Measurements from ENCODE around the gene TIGD7.

Gene TIGD7, protein sequence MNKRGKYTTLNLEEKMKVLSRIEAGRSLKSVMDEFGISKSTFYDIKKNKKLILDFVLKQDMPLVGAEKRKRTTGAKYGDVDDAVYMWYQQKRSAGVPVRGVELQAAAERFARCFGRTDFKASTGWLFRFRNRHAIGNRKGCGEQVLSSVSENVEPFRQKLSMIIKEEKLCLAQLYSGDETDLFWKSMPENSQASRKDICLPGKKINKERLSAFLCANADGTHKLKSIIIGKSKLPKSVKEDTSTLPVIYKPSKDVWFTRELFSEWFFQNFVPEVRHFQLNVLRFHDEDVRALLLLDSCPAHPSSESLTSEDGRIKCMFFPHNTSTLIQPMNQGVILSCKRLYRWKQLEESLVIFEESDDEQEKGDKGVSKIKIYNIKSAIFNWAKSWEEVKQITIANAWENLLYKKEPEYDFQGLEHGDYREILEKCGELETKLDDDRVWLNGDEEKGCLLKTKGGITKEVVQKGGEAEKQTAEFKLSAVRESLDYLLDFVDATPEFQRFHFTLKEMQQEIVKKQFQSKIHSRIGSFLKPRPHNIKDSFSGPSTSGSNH

DNA sequence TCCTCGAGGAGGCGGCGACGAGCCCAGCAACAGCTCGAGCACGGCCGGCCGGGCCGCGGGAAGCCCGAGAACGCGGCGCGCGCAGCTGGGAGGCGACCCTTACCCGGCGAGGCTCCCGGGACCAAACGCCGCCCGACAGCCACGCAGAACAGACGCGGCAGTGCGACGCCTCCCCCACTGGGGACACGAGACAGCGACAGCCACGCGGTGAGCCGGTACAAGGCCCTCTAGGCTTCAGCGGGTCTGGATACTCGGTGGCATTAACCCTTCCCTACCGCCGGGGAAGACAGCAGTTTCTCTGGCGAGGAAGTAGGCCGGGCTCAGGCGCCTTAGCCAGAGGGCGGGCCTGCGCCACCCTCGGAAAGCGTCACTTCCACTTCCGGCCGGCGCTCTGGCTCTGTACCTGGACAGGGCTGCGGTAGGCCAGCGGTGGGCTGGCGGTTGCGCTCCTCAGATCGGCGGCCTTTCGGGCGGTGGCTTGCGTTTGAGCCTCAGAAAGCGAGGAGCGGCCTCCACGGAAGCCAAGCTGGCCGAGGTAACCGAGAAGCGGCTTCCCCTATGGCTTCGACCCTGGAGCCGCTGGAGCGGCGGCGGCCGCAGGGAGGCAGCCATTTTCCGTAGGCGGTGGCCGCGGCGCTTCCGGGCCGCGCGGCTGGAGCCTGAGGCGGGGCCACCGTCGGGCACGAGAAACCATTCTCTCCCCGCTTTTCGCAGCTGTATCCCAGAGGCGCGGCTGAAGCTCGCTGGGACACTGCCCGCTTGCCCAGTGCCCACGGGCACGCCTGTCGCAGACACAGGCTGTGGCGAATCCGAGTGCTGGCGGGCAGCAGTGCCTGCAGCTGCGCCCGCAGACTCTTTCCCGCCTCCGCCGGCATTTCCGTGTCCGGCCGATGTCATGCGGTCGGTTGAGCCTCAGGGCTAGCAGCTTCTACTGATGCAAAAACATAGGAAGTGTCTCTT, at the start of gene TIGD7, which contains the start of gene ZNF75A:
TIGD7 (minus strand) TSS at position 322 of the 960 bp plus-strand sequence. CDS start 4,816 bp downstream, outside the sequence.
ZNF75A (plus strand) TSS at position 389 of the 960 bp plus-strand sequence. CDS start 2,932 bp downstream, outside the sequence.
- in situ Hi-C loops (cut with HindIII; ENCODE audit: low sequenced_read_pairs) = no loop called here

DNA sequence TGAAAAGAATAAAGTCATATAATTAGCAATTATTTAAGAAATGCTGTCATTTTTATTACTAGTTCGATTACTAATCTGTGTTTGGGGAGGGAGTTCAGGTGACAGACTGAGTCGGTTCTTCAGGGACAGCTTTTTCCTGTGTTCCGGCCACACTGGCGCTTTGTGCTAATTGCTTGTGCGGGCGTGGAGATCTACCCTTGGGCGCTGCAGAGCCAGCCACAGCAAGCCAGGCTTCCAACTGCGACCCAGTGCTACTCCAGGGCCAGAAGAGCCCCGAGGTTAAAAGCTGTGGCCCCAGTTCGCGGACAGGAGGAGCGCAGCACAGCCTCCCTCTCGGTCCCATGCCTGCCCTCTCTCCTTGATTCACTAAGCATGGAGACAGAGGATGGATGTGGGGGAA, 43.9 kb upstream of the TIGD7 start:
- in situ Hi-C loops (cut with HindIII; ENCODE audit: low sequenced_read_pairs) = no loop called here

DNA sequence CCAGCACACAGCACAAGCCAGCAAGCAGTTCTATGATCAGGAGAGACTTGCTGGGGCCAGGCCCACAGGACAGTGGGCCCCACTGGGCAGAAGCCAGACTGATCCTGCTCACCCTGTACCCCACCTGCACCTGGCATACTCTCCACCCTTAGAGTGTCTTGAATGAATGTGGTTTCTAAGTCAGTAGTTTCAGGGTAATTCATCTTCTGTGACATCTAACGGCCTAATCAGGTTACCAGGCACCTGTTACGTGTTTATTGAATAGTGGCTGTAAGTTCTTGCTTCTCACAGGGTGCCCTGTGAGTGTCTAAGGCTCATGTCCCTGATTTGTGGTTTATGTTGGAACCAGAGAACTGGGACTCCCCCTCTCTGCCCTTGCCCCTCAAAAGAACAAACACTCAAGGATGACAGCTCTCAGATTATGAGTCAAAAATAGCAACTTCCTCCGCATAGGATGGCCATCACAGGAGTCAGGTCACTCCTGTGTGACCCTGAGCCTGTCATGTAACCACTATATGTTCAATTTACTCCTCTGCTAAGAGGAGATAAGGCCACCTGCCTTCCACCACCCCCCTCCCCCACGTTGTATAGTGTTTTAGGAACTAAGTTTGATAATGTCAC, 43.4 kb upstream of the TIGD7 start:
- in situ Hi-C loops (cut with HindIII; ENCODE audit: low sequenced_read_pairs) = no loop called here

DNA sequence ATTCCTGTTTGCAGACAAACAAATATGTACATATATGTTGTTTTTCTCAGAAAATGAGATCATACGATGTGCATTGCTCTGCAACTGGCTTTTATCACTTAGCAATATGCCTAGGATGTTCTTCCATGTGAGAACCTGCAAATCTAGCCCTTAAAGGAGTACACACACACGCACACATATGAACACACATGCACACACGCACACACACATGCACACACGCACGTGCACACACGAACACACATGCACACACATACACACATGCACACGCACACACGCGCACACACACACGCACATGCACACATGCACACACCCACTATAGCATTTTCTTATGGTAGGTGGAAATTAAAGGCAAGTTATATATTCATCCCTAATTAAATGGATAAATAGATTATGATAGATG, 42.4 kb upstream of the TIGD7 start:
- in situ Hi-C loops (cut with HindIII; ENCODE audit: low sequenced_read_pairs) = no loop called here

DNA sequence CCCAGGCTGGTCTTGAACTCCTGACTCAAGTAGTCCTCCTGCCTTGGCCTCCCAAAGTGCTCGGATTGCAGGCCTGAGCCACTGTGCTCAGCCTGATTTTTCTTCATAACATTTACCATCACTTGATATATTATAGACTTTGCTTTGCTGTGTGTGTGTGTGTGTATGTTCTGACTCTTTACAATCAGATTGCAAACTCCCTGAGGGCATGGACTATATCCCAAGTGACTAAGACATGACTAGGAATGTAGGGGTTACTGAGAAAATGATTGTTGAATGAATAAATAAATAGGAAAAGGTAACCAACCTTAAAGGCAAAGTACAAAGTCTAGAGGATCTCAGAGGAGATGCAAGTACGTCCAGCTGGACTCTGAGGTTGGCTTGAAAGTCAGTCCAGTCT, 40.8 kb upstream of the TIGD7 start:
- in situ Hi-C loops (cut with HindIII; ENCODE audit: low sequenced_read_pairs) = no loop called here

DNA sequence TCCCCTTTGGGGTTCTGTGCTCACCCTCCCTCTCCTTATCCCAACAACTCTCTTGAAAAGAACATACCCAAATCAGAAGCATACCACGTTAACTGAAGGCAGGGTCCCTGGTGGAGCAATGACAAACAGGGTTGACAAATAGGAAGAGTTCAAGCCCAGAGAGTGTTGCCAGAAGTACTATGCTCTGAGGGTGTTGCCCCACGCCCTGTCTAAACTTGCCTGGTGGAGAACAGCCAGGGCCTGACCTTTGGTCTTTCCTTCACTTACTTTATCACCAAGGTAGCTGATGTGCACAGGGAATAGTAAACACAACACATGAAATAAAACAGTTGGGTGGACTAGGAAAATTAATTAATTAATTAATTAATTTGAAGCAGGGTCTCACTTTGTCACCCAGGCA, 23.4 kb upstream of the TIGD7 start:
- in situ Hi-C loops (cut with HindIII; ENCODE audit: low sequenced_read_pairs) = no loop called here

DNA sequence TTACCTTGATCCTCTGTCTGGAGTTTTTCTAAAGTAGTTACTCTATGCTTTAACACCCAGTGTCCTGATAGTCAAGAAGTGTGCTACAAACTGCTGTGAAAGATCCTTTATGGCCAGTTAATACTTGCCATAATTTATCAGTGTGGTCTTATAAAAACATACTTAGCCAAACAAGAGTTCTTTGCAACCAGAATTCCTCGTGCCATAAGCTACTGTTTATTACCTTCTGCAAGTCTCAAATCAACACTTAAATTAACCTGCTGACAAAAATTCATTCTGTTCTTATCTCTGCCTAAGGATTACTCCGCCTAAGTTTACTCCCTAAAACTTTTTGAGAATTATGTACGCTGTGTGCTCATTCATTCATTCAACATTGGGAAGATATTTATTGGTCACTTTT, 22.9 kb upstream of the TIGD7 start:
- in situ Hi-C loops (cut with HindIII; ENCODE audit: low sequenced_read_pairs) = no loop called here

DNA sequence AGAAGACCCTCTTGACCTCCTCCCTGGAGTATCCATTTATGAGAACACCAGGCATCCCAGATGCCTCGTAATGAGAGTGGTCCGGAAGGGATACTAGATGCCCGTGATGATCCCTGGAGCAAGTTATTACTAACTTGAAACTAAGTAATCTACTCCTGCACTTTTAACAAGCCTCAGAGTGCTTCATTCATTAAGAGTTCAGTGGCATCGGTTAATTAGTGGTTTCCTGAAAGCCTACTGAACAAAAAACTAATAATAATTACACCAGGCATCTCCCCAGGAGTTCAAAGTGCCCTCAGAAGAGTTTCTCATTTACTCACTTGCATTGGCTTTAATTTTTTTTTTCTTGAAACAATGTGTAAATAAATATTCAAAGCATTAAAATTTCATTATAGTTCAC, 22.3 kb upstream of the TIGD7 start:
- in situ Hi-C loops (cut with HindIII; ENCODE audit: low sequenced_read_pairs) = no loop called here

DNA sequence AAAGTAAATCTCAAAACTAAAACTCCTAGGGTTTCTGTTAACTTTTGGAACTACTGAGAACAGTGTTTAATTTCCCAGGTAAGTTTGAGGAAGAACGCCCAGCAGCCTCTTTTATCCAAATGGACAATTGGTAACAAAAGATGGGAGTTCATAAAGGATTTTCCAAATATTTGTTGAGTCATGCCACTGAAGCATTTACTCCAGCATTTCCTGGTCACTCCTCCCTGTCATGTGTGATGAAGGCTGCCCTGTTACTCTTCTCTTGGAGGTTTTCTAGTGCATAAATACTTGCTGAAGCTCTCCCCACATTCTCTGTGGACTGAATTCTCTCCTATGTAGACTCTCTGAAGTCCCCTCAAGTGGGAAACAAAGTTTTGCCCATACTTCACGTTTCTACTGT, 16.6 kb upstream of the TIGD7 start:
- in situ Hi-C loops (cut with HindIII; ENCODE audit: low sequenced_read_pairs) = no loop called here

DNA sequence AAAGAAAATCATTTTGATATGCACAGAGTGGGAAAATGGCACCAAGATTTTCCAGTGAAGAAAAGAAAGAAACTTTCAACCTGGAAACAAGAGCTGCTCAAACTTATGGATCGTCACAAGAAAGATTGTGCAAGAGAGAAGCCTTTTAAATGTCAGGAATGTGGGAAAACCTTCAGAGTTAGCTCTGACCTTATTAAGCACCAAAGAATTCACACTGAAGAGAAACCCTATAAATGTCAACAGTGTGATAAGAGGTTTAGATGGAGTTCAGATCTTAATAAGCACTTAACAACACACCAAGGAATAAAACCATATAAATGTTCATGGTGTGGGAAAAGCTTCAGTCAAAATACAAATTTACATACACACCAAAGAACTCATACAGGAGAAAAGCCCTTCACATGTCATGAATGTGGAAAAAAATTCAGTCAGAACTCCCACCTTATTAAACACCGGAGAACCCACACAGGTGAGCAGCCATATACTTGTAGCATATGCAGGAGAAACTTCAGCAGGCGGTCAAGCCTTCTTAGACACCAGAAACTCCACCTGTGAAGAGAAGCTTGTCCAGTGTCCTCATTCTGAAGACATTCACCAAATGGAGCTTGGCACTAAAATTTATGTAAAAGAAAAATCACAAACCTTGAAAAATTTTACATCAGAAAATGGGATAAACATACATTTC, 12.2 kb upstream of the TIGD7 start:
- in situ Hi-C loops (cut with HindIII; ENCODE audit: low sequenced_read_pairs) = no loop called here

DNA sequence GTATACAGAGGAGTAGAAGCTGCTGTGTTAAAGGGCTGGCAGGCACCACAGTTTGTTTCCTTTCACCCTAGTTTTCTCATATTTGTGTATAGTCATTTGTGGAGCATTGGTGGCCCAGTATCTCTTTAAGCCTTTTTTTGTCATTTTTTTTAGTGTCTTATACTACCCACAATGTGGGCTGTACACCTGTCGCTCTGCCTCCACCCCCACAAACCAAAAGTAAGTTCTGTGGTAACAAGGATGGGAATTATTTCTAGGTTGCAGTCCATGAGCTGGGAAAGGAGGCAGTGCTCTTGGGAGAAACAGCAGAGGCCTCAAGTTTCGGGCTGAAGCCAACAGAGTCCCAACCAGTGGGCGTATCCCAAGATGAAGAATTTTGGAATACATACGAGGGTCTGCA, 6.3 kb upstream of the TIGD7 start:
- in situ Hi-C loops (cut with HindIII; ENCODE audit: low sequenced_read_pairs) = no loop called here

DNA sequence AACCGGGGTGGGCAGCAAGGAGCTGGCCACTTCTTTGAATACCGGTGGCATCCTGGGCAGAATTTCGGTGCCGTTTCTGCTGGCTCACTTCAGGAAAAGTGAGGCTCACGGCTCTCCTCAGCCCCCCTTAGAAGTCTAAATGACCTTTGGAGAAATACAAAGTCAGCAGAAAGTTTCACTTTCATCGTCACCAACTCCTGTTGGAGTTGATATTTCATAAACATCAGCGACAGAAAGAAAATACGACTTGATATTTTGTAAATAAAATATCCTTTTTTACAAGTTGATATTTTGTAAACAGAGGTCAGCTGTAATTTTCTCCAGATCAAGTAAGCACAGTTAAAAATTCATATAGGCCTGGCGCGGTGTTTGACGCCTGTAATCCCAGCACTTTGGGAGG, 848 bp upstream of the TIGD7 start:
- in situ Hi-C loops (cut with HindIII; ENCODE audit: low sequenced_read_pairs) = no loop called here

DNA sequence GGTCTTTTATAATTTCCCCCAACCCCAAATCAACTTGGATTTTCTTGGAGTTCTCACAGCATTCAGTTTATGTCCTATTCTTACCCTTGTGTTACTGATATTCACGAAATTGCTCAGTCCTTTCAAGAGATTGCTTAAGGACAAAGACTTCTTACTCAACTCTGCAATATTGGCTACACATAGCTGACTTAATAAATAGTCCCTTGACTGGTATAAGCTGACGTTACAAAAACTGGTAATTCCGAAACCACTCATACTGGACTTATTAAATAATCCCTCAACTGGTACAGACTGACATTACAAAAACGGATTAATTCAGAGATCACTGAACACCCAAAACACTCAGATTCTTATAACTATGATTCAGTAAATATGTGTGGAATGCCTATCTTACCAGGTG, 860 bp downstream of the TIGD7 start:
- in situ Hi-C loops (cut with HindIII; ENCODE audit: low sequenced_read_pairs) = no loop called here

DNA sequence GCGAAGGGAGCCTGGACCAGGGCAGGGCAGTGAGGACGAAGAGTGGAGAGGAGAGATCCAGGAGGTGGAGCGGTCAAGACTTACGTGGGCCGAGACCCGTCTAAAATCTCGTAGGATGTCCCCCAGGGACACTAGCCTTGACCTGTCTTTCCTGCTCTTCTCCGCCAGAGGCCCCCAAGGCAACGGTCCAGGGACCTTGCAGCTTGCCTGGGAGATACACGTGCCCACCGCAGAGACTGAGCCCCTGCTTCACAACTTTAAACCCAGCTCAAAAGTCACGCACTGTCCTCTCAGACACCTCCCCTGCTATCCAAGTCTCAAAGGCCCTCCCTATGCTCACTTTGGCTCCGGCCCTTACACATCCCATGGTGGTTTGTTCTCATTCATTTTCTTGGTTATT, 9.4 kb downstream of the TIGD7 start:
- in situ Hi-C loops (cut with HindIII; ENCODE audit: low sequenced_read_pairs) = no loop called here

DNA sequence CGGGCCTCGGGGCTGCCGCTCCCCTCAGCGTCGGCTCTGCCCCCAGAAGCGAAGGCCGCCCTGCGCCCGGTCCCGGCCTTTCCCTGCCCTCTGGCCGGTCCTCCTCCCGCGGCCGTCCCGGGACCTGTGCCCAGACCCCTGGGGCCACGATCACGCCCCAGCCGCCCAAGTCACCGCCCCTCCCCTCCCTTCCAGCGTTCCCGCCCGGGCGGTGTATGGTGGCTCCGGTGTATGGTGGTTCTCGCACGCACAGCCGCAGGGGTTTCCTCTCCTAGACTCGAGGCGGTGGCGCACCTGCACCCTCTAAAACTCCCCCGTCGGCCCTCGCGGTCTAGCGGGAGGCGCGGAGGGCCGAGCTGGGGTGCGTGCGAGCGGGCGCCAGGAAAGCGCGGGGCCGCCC, 10.0 kb downstream of the TIGD7 start:
- in situ Hi-C loops (cut with HindIII; ENCODE audit: low sequenced_read_pairs) = no loop called here

DNA sequence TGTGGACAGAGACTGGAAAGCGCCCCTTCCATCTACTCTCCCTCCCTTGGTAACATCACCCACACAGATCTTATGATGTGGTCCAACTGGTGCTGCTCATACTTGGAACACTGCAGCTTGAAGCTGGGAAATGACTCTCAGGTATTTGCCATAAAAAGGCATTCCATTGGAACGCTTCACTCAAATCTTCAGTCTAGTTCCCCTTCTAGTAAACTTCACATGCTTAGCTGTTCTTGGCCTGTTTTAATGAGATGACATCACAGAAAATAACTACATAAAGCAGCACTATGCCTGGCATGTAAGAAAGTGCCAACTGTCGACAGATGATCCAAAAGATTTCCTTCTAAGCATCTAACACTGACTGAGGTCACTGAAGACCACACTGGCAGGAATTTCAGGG, 12.6 kb downstream of the TIGD7 start:
- in situ Hi-C loops (cut with HindIII; ENCODE audit: low sequenced_read_pairs) = no loop called here

DNA sequence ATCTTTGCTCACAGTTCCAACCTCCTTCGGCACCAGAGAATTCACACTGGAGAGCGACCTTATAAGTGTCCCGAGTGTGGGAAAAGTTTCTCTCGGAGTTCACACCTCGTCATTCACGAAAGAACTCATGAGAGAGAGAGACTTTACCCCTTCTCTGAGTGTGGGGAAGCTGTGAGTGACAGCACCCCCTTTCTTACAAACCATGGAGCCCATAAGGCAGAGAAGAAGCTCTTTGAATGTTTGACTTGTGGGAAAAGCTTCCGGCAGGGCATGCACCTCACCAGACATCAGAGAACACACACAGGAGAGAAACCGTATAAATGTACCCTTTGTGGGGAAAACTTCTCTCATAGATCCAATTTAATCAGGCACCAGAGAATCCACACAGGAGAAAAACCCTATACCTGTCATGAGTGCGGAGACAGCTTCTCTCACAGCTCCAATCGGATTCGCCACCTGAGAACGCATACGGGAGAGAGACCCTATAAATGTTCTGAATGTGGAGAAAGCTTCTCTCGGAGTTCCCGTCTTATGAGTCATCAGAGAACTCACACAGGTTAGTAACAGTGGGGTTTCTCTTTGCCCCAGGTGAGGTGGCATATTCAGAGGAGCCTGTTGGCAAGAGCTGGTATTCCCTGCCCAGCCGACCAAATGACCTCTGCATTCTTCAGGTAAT, 15.1 kb downstream of the TIGD7 start:
- in situ Hi-C loops (cut with HindIII; ENCODE audit: low sequenced_read_pairs) = no loop called here

DNA sequence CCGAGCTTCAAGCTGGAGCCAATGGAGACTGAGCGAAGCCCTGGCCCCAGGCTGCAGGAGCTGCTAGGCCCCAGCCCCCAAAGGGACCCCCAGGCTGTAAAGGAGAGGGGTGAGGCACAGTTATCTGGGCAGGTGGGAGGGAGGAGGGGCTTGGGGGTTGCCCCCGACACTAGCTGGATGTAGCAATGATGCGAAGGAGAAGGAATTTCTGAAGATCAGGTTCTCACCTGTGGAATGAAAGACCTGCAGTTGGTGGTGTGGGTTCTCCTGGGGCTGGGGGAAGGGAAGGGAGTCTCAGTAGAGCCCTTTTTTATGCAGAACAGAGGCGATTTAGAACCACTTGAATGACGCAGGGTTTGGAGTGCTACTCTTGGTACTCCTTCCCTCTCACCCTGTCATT, 20.1 kb downstream of the TIGD7 start:
- in situ Hi-C loops (cut with HindIII; ENCODE audit: low sequenced_read_pairs) = no loop called here

DNA sequence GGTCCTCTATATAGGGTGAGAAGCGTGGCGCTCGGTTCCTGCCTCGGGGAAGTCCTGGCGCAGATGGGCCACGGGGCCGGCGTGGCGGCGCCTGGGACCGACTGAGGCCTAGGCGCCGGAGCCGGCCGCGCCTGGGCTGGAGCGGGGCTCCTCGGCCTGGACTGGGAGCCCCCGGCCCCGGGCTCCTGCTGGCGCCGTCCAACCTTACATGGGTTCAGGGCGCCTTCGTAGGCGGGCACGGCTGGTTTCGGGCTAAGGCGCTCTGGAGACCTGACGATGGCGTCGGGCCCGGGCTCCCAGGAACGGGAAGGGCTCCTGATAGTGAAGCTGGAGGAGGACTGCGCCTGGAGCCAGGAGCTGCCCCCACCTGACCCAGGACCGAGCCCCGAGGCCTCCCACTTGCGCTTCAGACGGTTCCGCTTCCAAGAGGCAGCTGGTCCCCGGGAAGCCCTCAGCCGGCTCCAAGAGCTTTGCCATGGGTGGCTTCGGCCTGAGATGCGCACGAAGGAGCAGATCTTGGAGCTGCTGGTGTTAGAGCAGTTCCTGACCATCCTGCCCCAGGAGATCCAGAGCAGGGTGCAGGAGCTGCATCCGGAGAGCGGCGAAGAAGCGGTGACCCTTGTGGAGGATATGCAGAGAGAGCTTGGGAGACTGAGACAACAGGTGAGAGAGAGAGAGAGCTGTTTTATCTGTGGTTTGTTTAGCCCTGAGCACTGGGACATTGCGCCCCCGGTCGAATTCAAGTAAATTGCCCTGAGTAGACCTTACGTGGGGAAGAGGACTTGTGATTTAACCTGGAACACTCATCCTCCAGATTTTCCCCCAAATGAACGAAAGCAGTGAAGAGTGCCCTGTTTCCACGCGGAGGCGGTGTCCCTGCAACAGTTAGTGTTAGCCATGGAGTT, 21.4 kb downstream of the TIGD7 start:
- in situ Hi-C loops (cut with HindIII; ENCODE audit: low sequenced_read_pairs) = no loop called here

Data from DLD1 (cell line).